BLaER1 (cell line): Measurements from ENCODE around the gene BRAT1.

ENCODE experiments used
- H3K27ac ChIP-seq: shearing (Covaris generic); formaldehyde crosslinking; 2 replicates; pipeline ENCODE4 v1.8.1; 2022
- H3K27me3 ChIP-seq: shearing (Covaris generic); formaldehyde crosslinking; 2 replicates; pipeline ENCODE4 v1.8.1; 2022
- H3K36me3 ChIP-seq: shearing (Covaris generic); formaldehyde crosslinking; 2 replicates; pipeline ENCODE4 v1.8.1; 2022
- H3K4me1 ChIP-seq: shearing (Covaris generic); formaldehyde crosslinking; 2 replicates; pipeline ENCODE4 v1.8.1; 2022
- H3K4me2 ChIP-seq: shearing (Covaris generic); formaldehyde crosslinking; 2 replicates; pipeline ENCODE4 v1.8.1; 2022
- H3K4me3 ChIP-seq: shearing (Covaris generic); formaldehyde crosslinking; 2 replicates; pipeline ENCODE4 v1.8.1; 2022
- H3K9ac ChIP-seq: shearing (Covaris generic); formaldehyde crosslinking; 2 replicates; pipeline ENCODE4 v1.8.1; 2022
- H3K9me3 ChIP-seq: shearing (Covaris generic); formaldehyde crosslinking; 2 replicates; pipeline ENCODE4 v1.8.1; 2022
- H4K20me1 ChIP-seq: shearing (Covaris generic); formaldehyde crosslinking; 2 replicates; pipeline ENCODE4 v1.8.1; 2022
- Cebpa-rat ChIP-seq: shearing (Covaris generic); IDR thresholded peaks from 2 replicates; pipeline ENCODE4 v1.8.1; 2022

The BRAT1 gene

DNA sequence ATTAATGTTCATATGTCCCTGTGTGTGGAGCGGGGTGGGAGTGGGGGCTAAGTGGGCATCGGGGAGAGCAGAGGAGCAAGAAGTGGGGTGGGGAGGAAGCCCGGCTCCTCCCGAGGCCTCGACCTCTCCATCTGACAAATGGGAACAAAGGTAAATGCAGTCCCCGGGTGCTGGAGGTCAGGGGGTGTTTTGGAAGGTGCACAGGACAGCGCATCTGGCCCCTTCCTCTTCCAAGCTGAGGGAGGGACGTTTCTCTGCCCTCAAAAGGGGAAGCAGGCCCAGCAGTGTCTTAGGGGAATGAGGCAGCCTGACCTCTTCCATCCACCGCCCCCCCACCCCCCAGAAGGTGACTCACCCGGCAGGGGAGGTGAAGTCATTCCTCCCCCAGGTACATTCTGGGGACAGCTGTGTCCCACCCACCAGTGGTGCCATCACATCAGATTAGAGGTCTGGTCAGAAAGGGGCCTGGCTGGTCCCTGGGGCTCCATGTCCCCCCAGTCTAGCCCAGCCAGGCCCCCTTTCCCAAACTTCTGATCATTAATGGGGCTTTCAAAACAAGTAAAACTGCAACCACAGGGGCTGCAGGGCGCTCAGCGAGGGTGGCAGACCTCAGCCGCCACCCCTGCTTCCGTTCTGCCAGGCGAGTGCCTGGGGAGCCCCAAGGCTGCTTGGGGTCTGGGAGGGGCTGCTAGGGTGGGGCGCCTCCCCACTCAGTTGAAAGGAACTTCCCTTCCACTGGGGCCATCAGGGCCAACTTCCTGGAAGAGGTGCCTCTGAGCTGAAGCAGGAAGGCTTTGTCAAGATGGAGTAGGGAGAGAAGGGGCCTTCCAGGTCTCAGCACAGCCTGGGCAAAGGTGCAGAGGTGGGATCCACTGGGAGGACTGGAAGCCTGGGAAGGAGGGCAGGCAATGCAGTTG lies 25.0 kb downstream of the BRAT1 start:
- Histone ChIP-seq H4K20me1 (peaks cover 41% of the 10 kb centered on the region), H3K9ac (peak overlapping the region; percentile 65; the same call in 1 of the 2 replicates), H3K27me3 (no peaks in the 10 kb centered on the region), H3K36me3 (peaks cover 31% of the 10 kb centered on the region), H3K9me3 (no peaks in the 10 kb centered on the region), H3K4me2 (peak overlapping the region; percentile 78), H3K4me1 (peaks cover 60% of the 10 kb centered on the region), H3K4me3 (peak overlapping the region; percentile 31; the same call in 1 of the 2 replicates), H3K27ac (peak overlapping the region; percentile 62)
- TF ChIP-seq Cebpa-rat: no peak

DNA sequence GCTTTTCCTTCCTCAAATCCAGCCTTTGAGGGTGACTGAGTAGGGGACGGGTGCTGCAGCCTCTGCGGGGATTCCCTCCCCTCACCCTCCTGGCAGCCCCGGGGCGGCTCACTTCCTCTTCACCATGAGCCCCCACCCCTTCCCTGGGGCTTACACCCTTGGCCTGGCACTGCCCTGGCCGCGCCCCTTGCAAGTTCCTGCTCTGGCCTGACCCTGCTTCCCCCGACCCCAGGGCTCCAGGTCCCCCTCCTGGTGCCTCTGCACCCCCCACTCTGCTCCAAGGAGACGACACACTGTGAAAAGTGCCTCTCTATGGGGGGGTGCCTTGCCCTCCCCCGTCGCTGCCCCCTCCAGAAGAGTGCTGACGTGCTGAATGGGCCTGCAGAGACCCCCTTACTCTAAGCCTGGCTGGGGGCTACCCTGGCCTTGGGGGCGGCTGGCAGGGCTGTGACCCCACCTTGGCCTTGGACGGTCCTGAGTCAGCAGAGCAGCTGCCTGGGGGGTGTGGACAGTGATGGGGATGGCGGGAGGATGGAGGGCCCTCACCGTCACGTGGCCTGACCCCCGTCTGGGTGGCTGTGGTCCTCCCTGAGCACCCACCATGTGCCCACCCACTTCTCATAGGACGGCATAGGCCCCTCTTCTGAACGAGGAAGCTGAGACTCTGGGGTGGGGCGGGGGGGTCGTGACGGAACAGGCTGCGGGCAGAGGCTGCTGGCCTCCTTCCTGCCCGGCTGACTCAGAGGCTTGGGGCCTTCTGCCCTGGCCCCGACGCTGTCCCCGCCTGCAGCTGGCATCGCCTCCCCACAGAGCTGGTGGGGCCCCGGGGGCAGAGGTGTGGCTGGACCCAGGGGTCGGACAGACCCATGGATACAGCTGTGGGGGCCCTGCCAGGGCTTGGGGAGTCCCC lies 25.9 kb downstream of the BRAT1 start:
- TF ChIP-seq Cebpa-rat: no peak
- H3K4me2 ChIP-seq: peak overlapping the region; percentile 78
- peaks cover 70% of the 10 kb centered on the region for H3K4me1 ChIP-seq
- no peaks in the 10 kb centered on the region for H3K27me3 ChIP-seq
- peak overlapping the region; percentile 31 for H3K4me3 ChIP-seq
- peak overlapping the region; percentile 62 for H3K27ac ChIP-seq
- H3K36me3 ChIP-seq: peaks cover 36% of the 10 kb centered on the region
- H3K9me3 ChIP-seq: no peaks in the 10 kb centered on the region
- peak overlapping the region; percentile 65; the same call in 1 of the 2 replicates for H3K9ac ChIP-seq
- H4K20me1 ChIP-seq: peaks cover 50% of the 10 kb centered on the region

DNA sequence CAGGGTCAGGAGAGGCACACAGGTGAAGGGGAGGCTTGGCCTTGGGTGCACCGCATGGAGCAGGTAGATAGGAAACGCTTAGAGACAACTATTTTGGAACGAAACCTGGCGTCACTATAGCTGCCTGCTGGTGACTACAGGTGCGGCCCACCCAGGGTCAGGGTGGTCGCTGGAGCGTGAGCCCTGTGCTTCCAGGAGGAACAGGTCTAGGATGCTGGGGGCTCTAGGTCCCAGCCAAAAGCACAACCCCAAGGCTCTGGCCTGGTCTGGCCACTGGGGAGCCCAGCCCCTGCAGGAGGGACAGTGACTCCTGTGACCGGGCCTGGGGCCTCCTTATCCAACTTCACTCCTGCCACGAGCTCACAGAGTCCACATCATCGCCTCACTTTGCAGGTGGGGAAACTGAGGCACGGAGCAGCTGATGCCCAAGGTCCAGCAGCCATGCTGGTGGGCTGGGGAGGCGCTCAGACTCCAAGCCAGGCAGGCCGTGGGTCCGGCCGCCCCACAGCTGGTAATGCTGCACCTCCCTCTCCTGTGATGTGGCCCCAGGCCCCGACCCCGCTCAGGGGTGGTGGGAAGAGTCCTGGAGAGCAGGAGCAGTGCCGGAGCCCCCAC lies 26.7 kb downstream of the BRAT1 start:
- peaks cover 78% of the 10 kb centered on the region for H3K4me1 ChIP-seq
- peaks cover 59% of the 10 kb centered on the region for H4K20me1 ChIP-seq
- H3K27me3 ChIP-seq: no peaks in the 10 kb centered on the region
- H3K4me3 ChIP-seq: peak overlapping the region; percentile 22
- TF ChIP-seq Cebpa-rat: no peak
- H3K9me3 ChIP-seq: no peaks in the 10 kb centered on the region
- H3K4me2 ChIP-seq: peak overlapping the region; percentile 78
- H3K36me3 ChIP-seq: peaks cover 36% of the 10 kb centered on the region
- H3K9ac ChIP-seq: peak overlapping the region; percentile 0; the same call in 1 of the 2 replicates
- peak overlapping the region; percentile 62 for H3K27ac ChIP-seq

DNA sequence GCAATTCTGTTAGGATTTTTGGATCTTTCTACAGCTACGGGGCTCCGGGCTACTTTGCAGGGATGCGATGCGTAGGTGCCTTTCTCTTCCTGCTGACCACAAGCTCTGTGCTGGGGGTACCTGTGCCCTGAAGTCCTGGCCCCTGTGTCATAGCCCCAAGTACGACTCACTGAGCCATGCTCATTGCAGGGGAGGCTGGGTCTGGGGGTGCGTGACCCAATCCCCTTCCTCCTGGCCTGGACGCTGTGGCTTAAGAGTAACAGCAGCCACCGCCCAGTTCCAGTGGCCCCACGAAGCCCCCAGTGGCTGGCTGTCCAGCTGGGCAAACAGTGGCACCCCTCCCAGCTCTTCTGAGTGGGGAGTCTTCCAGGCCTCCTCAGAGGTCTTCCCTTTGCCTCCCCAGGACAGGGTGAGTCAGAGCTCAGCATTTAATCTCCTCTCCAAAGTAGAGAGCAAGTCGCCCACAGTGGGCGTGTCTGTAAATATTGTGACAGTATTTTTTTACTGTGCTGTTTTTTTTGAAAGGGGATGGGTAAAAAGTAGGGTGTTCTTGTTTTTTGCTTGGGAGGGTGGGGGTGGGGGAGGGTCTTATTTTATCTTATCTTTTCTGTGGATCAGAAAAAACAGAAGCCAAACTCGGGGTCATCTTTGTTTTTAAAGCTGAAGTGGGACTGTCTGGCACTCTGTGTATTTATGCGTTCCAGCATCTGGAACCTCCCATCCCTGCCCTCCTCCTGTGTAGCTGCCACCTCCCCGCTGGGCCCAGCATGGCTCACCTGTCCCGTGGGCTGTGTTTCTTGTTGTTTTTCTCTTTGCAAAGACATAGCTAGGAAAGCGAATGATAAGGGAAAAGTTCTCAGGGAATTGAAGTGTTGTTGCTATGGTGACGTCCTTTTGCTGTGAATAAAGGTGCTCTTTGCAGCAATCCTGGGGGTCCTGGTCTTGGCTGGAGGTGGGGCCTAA lies 27.5 kb downstream of the BRAT1 start:
- Histone ChIP-seq H3K9me3 (no peaks in the 10 kb centered on the region), H3K4me1 (peaks cover 86% of the 10 kb centered on the region), H3K4me3 (peak overlapping the region; percentile 22), H3K4me2 (peak overlapping the region; percentile 100), H4K20me1 (peaks cover 67% of the 10 kb centered on the region), H3K27ac (peak overlapping the region; percentile 62; the same call in 1 of the 2 replicates), H3K9ac (no peak overlapping the region; the same call in 1 of the 2 replicates), H3K27me3 (no peaks in the 10 kb centered on the region), H3K36me3 (peaks cover 36% of the 10 kb centered on the region)
- TF ChIP-seq Cebpa-rat: no peak

DNA sequence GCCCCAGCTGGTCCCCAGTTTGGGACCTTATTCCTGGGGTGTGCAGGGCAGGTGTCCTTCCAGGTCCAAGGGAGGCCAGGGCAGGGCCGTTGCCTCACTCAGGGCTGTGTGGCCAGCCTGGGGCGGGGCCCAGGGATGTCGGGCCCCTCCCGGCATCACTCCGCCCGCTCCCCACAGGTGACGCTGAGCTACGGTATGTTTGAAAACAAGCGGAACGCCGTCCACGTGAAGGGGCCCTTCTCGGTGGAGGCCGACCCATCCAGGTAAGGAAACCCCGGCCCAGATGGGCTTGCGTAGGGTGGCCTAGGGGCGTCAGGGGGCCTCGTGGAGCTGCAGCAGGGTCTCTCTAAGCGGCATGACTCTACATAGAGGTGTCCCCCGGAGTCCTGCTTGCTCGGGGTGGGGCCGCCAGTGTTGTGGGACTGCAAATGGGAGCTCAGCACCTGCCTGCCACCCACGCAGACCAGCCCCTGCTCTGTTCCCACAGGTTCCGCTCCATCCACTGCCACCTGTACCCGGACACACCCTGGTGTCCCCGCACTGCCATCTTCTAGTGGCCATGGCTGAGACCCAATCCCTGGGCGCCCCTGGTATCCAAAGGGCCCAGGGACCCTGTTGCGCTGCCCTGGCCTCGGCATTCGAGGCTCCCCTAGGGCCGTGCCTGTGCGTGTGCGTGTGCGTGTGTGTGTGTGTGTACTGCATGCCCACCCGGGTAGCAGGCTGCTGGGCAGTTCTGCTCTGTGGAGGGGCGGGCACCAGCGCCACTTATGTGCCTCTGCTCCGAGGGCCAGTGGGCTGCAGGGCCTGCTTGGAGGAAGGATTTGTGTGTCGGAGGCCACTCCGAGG lies 28.4 kb downstream of the BRAT1 start:
- no peak for TF ChIP-seq Cebpa-rat
- H3K4me3 ChIP-seq: no peak overlapping the region
- peaks cover 76% of the 10 kb centered on the region for H4K20me1 ChIP-seq
- H3K9ac ChIP-seq: no peak overlapping the region
- H3K36me3 ChIP-seq: peaks cover 36% of the 10 kb centered on the region
- peaks cover 95% of the 10 kb centered on the region for H3K4me1 ChIP-seq
- peak overlapping the region; percentile 100 for H3K4me2 ChIP-seq
- H3K9me3 ChIP-seq: no peaks in the 10 kb centered on the region
- no peak overlapping the region for H3K27ac ChIP-seq
- no peaks in the 10 kb centered on the region for H3K27me3 ChIP-seq

DNA sequence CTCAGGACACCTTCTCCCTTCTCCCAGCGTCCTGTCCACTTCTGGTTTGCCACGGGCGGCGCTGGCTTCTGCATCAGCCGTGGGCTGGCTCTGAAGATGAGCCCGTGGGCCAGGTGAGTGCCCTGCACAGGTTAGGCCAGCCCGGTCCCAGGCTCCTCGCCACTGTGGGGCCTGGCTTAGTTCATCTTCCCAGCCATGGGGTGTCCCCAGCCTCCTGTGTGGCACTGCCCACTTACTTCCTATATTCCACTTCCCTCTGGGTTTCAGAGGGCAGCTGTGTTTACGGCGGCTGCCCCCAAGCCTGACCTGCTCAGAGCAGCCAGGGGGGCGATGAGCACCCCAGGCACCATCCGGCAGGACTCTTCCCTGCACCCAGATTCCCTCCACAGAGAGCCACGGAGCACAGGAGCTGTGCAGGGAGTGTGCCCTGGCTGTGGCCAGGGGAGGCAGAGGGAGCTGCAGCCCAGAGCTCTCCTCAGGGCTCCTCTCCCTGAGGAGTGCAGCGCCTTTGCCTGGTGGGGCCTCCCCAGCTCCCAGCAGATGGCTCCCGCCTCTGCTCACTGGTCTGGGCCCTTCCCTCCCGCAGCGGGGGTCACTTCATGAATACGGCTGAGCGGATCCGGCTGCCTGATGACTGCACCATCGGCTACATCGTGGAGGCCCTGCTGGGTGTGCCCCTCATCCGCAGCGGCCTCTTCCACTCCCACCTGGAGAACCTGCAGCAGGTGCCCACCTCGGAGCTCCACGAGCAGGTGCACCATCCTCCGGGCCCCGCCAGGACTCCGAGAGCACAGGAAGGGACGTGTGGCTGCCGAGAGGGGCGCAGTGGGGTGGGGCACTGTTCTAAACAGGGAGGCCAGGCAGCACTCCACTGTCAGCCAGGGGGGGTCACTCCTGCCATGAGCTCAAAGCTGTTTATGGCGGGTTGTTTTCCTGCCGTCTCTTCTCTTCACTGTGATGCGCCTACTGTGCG lies 29.4 kb downstream of the BRAT1 start:
- TF ChIP-seq Cebpa-rat: no peak
- peaks cover 97% of the 10 kb centered on the region for H3K4me1 ChIP-seq
- H3K9ac ChIP-seq: no peak overlapping the region
- H4K20me1 ChIP-seq: peaks cover 85% of the 10 kb centered on the region
- H3K4me2 ChIP-seq: peak overlapping the region; percentile 100
- H3K36me3 ChIP-seq: peaks cover 36% of the 10 kb centered on the region
- H3K27me3 ChIP-seq: no peaks in the 10 kb centered on the region
- H3K9me3 ChIP-seq: no peaks in the 10 kb centered on the region
- no peak overlapping the region for H3K4me3 ChIP-seq
- H3K27ac ChIP-seq: peak overlapping the region; percentile 7; the same call in 1 of the 2 replicates
